Measurements from ENCODE around the gene HSPA8.

- no peak for TF ChIP-seq CTCF (IDR thresholded peaks at IDR 0.05; ENCODE audit: insufficient read depth, low read length)
- TF ChIP-seq GABPA (IDR thresholded peaks at IDR 0.05; ENCODE audit: low read depth): no peak
- no peak for TF ChIP-seq POLR2AphosphoS5 (IDR thresholded peaks at IDR 0.05; ENCODE audit: low read depth)
- TF ChIP-seq REST (IDR thresholded peaks at IDR 0.05; ENCODE audit: insufficient replicate concordance, low read depth): no peak
- TF ChIP-seq SPI1 (IDR thresholded peaks at IDR 0.05; ENCODE audit: borderline replicate concordance, low read depth): no peak
These were observed 46.1 kb upstream of the HSPA8 start for GRCh38 chr11:123107945-123108495.
